ENCODE results near the gene GRIK1.
A peak's percentile ranks its signal among the peaks of the same experiment; 100 is the strongest.

The GRIK1 gene

GRCh38 chr21:29904359-29905282, 35.2 kb downstream of the GRIK1 start:
- DNase-seq = no peak

- DNase-seq = no peak
Measured at GRCh38 chr21:29896884-29897283, 42.9 kb downstream of the GRIK1 start.

DNA sequence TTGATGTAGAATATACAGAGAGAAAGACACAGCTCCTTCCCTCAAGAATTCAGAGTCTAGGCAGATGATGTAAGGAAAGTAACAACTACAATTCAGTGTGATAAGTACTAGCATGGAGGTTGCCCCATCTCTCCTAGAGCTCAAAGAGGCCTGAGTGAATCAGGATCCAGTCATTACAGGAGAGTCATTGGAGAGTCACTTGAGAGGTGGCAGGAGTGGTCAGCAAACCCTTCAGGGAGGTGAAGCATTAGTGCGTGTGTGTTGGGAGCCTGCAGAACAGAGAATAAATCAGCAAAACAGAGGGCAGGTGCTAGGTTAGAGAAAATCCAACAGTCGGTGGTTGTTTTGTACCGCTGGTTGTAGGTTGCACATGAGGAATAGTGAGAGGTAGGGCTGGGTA, 46.1 kb downstream of the GRIK1 start:
- no peak for DNase-seq

GRCh38 chr21:29892379-29892778, 47.4 kb downstream of the GRIK1 start:
- no peak for DNase-seq

GRCh38 chr21:29888437-29888836, 51.4 kb downstream of the GRIK1 start:
- DNase-seq = no peak

DNA sequence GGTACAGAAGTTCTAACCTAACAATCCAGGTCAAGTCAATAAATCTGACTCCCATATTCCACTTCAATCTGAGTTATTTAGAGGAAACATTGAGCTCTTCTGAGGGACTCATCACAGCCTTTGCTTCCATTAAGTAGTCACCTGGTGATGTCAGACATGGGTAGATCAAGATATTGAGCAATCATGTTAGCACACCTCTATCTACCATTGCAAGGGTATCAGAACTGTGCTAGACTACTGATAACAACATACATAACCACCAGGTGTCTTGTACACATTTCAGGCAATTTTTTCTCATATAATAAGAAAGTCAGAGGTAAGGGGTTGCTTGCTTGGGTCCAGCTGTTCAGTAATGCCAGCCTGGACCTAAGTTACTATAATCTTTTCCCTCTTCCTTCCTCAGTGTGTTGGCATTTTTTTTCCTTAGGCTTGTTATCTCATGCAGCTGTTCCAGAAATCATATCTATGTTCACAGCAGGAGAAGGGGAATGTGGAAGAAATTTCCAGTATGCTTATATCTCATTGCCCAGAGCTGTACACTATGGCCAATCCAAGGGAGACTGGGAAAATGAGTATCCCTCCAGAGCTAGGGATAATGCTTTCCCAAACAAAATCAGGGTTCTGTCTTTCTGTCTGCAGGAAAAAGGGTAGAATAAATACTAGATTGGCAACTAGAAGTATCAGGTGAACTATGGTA, 52.3 kb downstream of the GRIK1 start:
- no peak for DNase-seq

DNA sequence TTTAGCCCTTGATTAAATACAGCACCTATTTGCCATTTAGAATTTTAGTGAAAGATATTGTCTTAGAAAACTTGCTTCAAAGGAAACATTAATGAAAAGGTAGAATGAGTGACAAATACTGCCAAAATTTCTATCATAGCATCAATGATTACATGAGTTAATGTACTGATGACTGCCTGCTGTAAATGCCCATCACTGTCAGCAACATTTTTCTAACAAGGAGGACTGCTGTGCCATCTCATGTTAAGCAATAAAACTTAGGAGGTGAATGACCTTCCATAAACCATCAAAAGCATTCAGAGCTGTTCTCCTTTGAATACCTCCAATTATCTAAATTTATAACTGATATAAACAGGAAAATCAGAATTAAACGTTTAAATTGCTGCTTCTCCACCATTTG, 54.3 kb downstream of the GRIK1 start:
- no peak for DNase-seq

DNA sequence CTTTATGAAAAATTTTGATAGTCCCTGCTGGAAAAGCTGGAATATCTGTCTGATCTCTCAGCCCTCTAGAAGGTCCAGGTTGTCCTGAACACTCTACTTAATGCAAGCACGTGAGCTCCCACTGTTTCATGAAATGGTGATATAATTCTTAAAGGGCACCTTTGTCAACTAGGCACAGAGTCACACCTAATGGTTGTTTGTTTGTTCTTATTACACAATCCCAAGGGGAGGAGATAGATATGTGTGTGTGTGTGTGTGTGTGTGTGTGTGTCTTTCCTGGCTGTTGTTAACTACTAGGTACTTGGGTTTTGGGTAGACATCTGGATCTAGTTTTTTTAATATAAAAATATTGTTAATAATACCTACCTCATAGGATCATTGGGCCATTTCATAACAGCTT, 63.9 kb downstream of the GRIK1 start:
- DNase-seq = no peak

GRCh38 chr21:29875036-29875716, 64.6 kb downstream of the GRIK1 start:
- DNase-seq = no peak

DNA sequence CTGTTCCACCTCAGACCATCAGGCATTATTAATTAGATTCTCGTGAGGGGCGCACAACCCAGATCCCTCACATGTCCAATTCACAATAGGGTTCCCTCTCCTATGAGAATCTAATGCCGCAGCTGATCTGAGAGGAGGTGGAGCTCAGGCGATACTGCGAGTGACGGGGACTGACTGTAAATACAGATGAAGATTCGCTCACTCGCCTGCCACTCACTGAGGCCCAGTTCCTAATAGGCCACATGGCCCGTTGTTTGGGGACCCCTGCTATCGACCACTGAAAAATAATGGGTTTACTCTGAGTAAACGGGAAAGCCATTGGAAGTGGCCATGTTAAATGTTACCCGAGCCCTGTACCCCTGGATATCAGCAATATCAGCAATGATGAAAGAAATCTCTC, 65.9 kb downstream of the GRIK1 start:
- DNase-seq = no peak

DNA sequence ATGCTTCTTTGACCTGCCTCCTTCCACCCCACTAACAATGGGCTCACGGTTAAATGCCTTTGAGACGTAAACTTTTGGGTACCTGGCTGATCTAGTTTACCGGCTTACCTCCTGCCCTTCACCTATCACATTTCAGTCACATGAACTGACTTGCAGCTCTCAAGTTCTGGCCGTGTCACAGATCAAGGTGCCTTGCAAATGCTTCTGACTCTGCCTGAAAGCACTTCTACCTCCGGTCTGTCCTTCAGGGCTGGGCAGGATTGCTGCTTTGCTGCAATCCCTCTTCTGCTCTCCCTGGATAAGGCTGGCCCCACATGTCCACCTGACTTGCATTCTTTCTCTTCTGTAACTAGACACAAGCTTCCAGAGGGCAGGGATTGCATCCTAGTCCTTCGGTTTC, 69.0 kb downstream of the GRIK1 start:
- no peak for DNase-seq

- DNase-seq = no peak
Measured at GRCh38 chr21:29867796-29868195, 72.0 kb downstream of the GRIK1 start.

DNA sequence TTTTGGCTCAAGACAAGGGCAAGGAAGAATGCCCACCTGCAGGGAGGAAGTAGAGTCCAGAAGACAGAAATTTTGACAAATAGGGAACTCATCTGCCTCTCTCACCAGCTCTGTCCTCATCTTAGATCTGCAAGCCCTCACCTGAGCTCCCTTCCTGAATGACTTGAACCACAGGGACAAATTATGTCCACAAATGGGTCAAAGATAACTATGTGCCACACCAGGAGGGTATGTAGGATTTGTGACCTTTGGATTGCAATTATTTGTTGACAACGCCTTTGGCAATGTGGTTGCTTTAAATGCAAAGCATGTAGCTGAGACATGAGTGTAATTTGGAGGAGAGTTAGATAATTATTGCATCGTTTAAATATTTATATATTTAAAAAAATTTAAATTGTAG, 79.5 kb downstream of the GRIK1 start:
- no peak for DNase-seq

DNA sequence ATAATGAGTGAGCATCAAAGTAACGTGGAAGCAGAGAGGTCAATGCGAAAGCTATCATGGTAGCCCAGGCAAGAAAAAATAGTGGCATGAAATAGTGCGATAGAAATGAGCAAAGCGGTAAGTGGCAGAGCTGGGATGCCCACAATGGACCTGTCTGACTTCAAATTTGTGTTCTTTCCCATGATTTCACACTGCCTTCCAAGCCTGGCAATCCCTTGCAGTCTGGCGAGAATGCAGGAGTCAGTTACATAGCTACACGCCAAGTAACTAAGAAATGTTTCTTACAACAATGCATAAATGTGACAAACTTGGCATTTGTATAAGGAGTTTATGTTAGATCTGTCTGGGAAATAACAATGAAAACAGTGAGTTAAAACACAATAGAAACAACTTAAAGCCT, 82.6 kb downstream of the GRIK1 start:
- DNase-seq = no peak

GRCh38 chr21:29854795-29855194, 85.0 kb downstream of the GRIK1 start:
- no peak for DNase-seq

DNA sequence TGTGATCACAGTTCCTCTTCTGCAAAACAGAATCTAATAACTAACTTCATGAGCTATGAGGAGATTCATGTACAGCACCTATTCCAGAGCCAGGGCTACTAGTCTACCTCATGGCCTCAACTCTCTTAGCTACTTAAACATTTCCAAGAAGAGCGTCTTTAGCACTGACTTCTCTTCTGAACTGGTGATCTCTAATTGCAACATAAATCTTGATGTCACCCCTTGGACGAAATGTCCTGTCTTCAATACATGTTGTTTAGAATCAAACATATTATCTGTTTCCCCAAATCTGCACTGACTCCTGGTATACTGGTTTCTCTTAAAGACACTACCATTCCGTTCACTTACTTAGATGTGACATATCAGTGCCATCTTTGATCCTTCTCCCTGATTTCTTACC, 88.2 kb downstream of the GRIK1 start:
- DNase-seq = no peak

- DNase-seq = peak; percentile 44
Measured at GRCh38 chr21:29849735-29850176, 90.0 kb downstream of the GRIK1 start.

- DNase-seq = no peak
Measured at GRCh38 chr21:29843804-29844203, 96.0 kb downstream of the GRIK1 start.

- DNase-seq = no peak
Measured at GRCh38 chr21:29834617-29835016, 105.2 kb downstream of the GRIK1 start.

DNA sequence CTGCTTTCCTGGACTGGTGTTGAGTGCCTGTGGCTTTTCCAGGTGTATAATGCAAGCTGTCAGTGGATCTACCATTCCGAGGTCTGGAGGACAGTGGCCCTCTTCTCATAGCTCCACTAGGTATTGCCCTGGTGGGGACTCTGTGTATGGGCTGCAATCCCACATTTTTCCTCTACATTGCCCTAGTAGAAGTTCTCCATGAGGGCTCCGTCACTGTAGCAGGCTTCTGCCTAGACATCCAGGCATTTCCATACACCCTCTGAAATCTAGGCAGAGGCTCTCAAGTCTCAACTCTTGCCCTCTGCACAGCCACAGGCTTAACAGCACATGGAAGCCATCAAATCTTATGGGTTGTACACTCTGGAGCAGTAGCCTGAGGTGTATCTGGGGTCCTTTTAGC, 107.6 kb downstream of the GRIK1 start:
- DNase-seq = no peak

DNA sequence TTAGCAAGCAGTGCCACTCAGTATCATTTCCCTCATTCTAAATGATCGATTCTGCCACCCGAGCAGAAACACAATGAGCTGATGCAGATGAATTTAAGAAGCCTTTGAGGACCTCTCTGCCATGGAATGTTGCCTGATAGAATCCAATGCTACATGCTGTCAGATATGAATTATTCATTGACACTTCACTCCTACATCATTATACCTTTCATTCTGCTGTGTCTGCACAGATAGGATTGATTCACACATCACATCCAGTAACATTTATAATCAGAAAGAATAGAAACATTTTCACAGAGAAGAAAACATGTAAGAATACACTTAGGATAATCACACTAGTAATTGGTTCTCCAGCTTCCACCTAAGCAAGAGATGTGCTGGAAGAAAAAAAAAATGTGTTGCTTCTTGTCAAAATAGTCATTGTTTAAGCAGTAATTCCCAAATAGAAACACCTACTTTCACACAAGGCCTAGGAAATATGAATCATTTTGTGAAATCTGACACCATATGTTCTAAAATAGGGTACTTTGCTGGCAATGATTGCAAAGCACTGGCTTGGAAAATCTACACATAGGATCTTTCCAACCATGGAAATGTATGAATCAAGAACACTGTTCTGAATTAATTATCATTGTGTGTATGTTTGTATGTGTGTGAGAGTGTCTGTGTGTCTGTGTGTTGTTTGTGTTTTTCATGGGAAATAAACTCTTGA, 110.1 kb downstream of the GRIK1 start:
- DNase-seq = no peak

- no peak for DNase-seq
Measured at GRCh38 chr21:29827647-29828046, 112.1 kb downstream of the GRIK1 start.

GRCh38 chr21:29827236-29827635, 112.6 kb downstream of the GRIK1 start:
- DNase-seq = no peak
